Cardiac fibroblast (primary cell): Measurements from ENCODE around the gene JARID2.

Source experiments
- DNase-seq, 2 donors: peaks; one replicate each; pipeline versions ENCODE4 v3.0.0 to v3.0.0-alpha.2; 2010; ENCODE audit warnings: low read depth in 2 of 2
- H3K4me3 ChIP-seq, 2 donors: replicated peaks in 1 of 2; 1 replicate in 1 of 2; 2 replicates in 1 of 2; pipeline ENCODE4 v1.5.1; 2011; ENCODE audit warnings: low read depth in 2 of 2, low read length in 2 of 2, mild to moderate bottlenecking in 2 of 2, moderate library complexity in 1 of 2
- CTCF ChIP-seq: IDR thresholded peaks from one replicate; pipeline ENCODE4 v1.5.1; 2011; ENCODE audit warnings: low read depth, mild to moderate bottlenecking, low read length, inconsistent platforms

Gene JARID2

DNA sequence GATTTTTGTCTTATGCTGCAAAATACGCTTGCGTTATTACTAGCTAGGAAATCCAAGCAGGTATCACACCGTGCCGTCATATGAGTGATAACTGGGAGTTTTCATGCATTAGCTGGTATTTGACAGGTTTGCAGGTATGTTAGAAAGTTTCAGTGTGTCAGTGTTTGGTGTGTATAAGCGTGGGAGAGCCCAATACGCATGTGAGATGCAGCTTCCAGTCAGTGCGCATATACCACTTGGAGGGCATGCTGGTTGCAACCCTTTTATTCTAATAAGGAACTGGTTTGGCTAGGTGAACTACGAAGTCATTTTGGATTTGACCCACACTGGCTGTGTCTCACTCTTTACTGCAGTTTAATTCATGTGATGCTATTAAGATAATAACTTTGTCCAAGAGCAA lies 35.1 kb downstream of the JARID2 start:
- TF ChIP-seq CTCF: no peak
- no peak for DNase-seq
- no peak overlapping the region for H3K4me3 ChIP-seq

- TF ChIP-seq CTCF: no peak
- no peak for DNase-seq
- no peak overlapping the region for H3K4me3 ChIP-seq
Observed at GRCh38 chr6:15282334-15282733, 36.5 kb downstream of the JARID2 start.

GRCh38 chr6:15283986-15284361 lies 38.1 kb downstream of the JARID2 start:
- DNase-seq: peak; percentile 40 to 71
- no peak for TF ChIP-seq CTCF
- no peak overlapping the region for H3K4me3 ChIP-seq

- H3K4me3 ChIP-seq: no peak overlapping the region
- no peak for TF ChIP-seq CTCF
- peak; percentile 45 to 89 for DNase-seq
Observed at GRCh38 chr6:15284743-15285142, 38.9 kb downstream of the JARID2 start.

GRCh38 chr6:15285682-15286294 lies 39.9 kb downstream of the JARID2 start:
- TF ChIP-seq CTCF: peak; percentile 10
- no peak overlapping the region for H3K4me3 ChIP-seq
- DNase-seq: peak in 1 of 2 donors; percentile 39

GRCh38 chr6:15287670-15288375 lies 42.0 kb downstream of the JARID2 start:
- no peak for TF ChIP-seq CTCF
- no peak overlapping the region for H3K4me3 ChIP-seq
- DNase-seq: no peak
